ENCODE data around the gene OR2S2. TPM values are rescaled to one million over a fixed set of nuclear protein-coding genes. Genes with fewer than 3 reads are reported as not detected.

OR2S2 gene
- total RNA-seq, 1 donor from 2014 or later: not detected

GRCh38 chr9:35978792-35979191 is 20.8 kb upstream of the OR2S2 start:
- TF ChIP-seq, protein P1, sequence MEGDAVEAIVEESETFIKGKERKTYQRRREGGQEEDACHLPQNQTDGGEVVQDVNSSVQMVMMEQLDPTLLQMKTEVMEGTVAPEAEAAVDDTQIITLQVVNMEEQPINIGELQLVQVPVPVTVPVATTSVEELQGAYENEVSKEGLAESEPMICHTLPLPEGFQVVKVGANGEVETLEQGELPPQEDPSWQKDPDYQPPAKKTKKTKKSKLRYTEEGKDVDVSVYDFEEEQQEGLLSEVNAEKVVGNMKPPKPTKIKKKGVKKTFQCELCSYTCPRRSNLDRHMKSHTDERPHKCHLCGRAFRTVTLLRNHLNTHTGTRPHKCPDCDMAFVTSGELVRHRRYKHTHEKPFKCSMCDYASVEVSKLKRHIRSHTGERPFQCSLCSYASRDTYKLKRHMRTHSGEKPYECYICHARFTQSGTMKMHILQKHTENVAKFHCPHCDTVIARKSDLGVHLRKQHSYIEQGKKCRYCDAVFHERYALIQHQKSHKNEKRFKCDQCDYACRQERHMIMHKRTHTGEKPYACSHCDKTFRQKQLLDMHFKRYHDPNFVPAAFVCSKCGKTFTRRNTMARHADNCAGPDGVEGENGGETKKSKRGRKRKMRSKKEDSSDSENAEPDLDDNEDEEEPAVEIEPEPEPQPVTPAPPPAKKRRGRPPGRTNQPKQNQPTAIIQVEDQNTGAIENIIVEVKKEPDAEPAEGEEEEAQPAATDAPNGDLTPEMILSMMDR (conservative IDR thresholded peaks at IDR 0.05; ENCODE audit: low read depth, low read length): no peak
- H3K4me3 ChIP-seq (ENCODE audit: low read depth, low read length): no peak overlapping the region
- DNase-seq (ENCODE audit: low read depth): no peak

GRCh38 chr9:35976726-35977125 is 18.8 kb upstream of the OR2S2 start:
- no peak for DNase-seq (ENCODE audit: low read depth)
- no peak overlapping the region for H3K4me3 ChIP-seq (ENCODE audit: low read depth, low read length)
- TF ChIP-seq, protein P1 (conservative IDR thresholded peaks at IDR 0.05; ENCODE audit: low read depth, low read length): no peak

DNA sequence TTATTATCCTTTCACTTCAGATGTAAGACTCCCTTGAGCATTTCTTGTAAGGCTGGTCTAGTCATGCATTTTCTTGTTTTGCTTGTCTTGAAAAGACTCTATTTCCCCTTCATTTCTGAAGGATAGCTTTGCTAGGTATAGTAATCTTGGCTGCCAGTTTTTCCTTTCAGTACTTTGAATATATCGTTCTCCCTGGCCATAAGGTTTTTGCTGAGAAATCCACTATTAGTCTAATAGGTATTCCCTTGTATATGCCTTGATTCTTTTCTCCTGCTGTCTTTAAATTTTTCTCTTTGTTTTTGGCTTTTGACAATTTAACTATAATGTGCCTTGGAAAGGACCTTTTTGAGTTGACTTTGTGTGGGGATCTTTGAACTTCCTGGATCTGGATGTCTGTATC is 16.8 kb upstream of the OR2S2 start:
- DNase-seq (ENCODE audit: low read depth): no peak
- no peak overlapping the region for H3K4me3 ChIP-seq (ENCODE audit: low read depth, low read length)
- TF ChIP-seq, protein P1 (conservative IDR thresholded peaks at IDR 0.05; ENCODE audit: low read depth, low read length): no peak

DNA sequence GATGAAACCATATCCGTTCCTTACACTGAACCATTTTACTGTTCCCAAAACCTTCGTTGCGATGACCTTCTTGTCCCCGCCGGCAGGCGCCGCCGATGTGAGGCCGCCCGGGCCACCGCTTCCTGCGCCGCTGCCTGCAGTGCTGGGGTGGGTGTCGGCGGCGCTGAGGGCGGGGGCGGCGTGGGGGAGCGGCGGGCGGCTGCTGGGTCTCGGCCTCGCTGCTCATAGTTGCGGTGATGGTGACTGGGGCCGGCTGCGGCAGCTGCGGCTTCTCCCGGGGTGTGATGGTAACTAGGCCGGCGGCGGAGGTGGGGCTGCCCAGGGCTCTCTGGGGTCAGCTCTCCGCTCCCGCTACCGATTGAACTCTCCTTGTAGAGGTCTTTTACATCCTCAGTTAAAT is 14.1 kb upstream of the OR2S2 start:
- no peak overlapping the region for H3K4me3 ChIP-seq (ENCODE audit: low read depth, low read length)
- DNase-seq (ENCODE audit: low read depth): no peak

DNA sequence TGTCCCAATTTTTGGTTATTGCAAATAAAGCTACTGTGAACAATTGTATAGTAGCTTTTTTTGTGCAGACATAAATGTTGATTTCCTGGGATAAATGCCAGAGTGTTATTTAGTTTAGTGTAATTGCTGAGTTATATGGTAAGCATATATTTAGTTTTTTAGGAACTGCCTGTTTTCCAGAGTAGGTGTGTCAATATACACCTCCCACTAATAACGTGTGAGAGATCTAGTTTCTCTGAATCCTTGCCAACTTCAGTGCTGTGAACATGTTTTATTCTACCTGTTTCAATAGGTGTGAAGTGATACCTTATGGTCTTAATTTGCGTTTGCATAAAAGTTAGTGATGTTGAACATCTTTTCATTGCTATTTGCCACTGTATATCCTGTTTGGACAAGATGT is 9.1 kb upstream of the OR2S2 start:
- no peak overlapping the region for H3K4me3 ChIP-seq (ENCODE audit: low read depth, low read length)
- no peak for DNase-seq (ENCODE audit: low read depth)
- TF ChIP-seq, protein P1 (conservative IDR thresholded peaks at IDR 0.05; ENCODE audit: low read depth, low read length): no peak

More for the DNA sequence above, 14.1 kb upstream of the OR2S2 start:
- TF ChIP-seq, protein P1 (conservative IDR thresholded peaks at IDR 0.05; ENCODE audit: low read depth, low read length): no peak

GRCh38 chr9:35966433-35966832 is 8.5 kb upstream of the OR2S2 start:
- TF ChIP-seq, protein P1 (conservative IDR thresholded peaks at IDR 0.05; ENCODE audit: low read depth, low read length): no peak
- no peak overlapping the region for H3K4me3 ChIP-seq (ENCODE audit: low read depth, low read length)
- no peak for DNase-seq (ENCODE audit: low read depth)

DNA sequence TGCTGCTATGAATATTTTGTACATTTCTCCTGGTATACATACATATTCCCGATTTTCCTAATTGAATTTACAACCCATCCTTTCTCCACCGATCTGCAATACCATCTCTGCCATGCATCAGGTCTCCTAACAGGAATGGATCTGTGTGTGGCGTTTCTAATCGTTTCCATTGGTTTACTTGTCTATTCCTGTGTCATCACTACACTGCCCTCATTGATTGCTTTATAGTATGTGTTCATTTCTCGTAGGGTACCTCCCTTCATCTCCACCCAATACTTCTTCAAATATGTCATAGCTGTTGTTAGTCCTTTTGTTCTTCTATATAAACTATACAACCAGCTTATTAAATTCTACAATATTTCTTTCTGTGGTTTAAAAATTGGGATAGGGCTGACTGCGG is 7.1 kb upstream of the OR2S2 start:
- no peak overlapping the region for H3K4me3 ChIP-seq (ENCODE audit: low read depth, low read length)
- TF ChIP-seq, protein P1 (conservative IDR thresholded peaks at IDR 0.05; ENCODE audit: low read depth, low read length): no peak
- DNase-seq (ENCODE audit: low read depth): no peak
